Epithelial cell of proximal tubule (primary cell): ENCODE results near the gene CDC25B. TPM values are rescaled to one million over a fixed set of nuclear protein-coding genes. Genes with fewer than 3 reads are reported as not detected.

ENCODE experiments used
- DNase-seq: peaks from one replicate; pipeline ENCODE4 v3.0.0-alpha.2; 2011; ENCODE audit warnings: low read depth
- H3K4me3 ChIP-seq: 2 replicates; pipeline ENCODE4 v1.5.1; 2011; ENCODE audit warnings: low read depth, mild to moderate bottlenecking, low read length
- total RNA-seq: library from RNA; depleted of rRNA; stranded (reverse); fragments of >200 nt; gene quantifications from 2 replicates; pipeline ENCODE4 v1.2.3, GENCODE V29; 2015
- TF ChIP-seq, protein P1 (sequence below): conservative IDR thresholded peaks from 2 replicates; pipeline ENCODE4 v1.5.1; 2012; ENCODE audit warnings: low read depth, mild to moderate bottlenecking, low read length

The CDC25B gene
- total RNA-seq, 1 donor from 2014 or later = 46.6 TPM

DNA sequence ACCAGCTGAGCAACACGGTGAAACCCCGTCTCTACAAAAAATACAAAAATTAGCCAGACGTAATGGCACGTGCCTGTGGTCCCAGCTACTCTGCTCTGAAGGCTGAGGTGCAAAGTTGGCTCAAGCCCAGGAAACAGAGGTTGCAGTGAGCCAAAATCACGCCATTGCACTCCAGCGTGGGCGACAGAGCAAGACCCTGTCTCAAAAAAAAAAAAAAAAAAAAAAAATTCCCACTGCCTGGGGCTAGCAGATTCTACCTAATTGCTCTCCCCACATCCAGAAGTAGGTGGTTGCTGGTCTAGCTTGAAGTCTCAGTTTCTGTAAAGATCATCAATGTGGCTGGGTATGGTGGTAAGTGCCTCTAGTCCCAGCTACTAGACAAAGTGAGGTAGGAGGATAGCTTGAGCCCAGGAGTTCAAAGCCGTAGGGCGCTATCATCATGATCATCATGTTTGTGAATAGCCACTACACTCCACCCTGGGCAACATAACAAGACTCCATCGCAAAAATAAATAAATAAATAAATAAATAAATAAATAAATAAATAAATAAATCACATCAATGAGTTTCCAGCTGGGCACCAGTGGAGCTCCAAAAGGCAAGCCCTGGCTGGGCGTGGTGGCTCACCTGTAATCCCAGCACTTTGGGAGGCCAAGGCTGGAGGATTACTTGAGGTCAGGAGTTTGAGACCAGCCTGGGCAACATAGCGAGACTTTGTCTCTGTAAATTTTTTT is 17.9 kb downstream of the CDC25B start:
- no peak for DNase-seq
- TF ChIP-seq, protein P1, sequence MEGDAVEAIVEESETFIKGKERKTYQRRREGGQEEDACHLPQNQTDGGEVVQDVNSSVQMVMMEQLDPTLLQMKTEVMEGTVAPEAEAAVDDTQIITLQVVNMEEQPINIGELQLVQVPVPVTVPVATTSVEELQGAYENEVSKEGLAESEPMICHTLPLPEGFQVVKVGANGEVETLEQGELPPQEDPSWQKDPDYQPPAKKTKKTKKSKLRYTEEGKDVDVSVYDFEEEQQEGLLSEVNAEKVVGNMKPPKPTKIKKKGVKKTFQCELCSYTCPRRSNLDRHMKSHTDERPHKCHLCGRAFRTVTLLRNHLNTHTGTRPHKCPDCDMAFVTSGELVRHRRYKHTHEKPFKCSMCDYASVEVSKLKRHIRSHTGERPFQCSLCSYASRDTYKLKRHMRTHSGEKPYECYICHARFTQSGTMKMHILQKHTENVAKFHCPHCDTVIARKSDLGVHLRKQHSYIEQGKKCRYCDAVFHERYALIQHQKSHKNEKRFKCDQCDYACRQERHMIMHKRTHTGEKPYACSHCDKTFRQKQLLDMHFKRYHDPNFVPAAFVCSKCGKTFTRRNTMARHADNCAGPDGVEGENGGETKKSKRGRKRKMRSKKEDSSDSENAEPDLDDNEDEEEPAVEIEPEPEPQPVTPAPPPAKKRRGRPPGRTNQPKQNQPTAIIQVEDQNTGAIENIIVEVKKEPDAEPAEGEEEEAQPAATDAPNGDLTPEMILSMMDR = no peak
- no peak overlapping the region for H3K4me3 ChIP-seq

DNA sequence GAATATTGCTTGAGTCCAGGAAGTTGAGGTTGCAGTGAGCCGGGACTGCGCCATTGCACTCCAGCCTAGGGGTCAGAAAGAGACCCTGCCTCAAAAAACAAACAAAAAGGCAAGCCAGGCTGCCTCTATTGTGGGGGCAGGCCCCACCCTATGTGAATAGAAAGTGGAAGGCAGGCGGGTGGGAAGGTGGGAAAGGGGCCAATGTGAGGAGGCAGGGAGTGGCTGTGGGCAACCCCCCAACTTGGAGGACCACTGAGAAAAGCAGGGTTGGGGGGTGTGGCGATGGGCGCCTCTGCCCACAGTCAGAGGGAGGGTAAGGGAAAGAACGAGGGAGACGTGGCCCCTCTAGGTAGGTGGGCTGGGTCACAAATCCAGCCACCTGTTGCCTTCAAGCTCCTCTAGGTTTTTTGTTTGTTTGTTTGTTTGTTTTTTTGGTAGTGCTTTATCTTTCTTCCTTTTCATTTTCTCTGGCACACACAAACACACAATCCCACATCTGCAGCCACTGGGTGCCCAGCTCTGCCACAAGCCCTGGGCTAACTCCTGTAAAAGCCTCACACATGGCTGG is 18.9 kb downstream of the CDC25B start:
- DNase-seq = no peak
- no peak overlapping the region for H3K4me3 ChIP-seq
- TF ChIP-seq, protein P1 = no peak

DNA sequence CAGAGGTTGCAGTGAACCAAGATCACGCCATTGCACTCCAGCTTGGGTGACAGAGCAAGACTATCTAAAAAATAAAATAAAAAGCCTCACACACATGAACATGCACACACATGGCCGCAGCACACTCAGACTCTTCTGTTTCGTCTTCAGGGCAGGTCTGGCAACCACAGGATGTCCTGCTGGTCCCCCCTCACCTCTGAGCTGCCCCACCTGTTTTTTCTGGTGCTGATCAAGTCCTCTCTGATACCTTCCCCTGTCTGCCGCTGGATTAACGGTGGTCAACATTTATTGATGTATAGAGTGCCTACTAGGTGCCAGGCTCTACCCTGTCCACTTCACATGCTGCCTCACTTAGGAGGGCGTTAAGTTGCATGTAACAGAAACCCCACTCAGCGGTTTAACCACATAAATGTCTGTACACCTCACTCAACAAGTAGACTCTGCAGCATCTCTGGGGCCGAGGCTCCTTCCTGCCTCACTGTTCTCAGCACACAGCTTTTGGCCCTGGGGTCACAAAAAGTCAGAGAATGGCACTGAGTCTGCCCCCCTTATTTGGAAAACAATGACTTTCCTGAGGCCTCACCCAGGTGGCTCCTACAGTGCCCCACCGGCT is 19.7 kb downstream of the CDC25B start:
- no peak overlapping the region for H3K4me3 ChIP-seq
- TF ChIP-seq, protein P1 = no peak
- no peak for DNase-seq

DNA sequence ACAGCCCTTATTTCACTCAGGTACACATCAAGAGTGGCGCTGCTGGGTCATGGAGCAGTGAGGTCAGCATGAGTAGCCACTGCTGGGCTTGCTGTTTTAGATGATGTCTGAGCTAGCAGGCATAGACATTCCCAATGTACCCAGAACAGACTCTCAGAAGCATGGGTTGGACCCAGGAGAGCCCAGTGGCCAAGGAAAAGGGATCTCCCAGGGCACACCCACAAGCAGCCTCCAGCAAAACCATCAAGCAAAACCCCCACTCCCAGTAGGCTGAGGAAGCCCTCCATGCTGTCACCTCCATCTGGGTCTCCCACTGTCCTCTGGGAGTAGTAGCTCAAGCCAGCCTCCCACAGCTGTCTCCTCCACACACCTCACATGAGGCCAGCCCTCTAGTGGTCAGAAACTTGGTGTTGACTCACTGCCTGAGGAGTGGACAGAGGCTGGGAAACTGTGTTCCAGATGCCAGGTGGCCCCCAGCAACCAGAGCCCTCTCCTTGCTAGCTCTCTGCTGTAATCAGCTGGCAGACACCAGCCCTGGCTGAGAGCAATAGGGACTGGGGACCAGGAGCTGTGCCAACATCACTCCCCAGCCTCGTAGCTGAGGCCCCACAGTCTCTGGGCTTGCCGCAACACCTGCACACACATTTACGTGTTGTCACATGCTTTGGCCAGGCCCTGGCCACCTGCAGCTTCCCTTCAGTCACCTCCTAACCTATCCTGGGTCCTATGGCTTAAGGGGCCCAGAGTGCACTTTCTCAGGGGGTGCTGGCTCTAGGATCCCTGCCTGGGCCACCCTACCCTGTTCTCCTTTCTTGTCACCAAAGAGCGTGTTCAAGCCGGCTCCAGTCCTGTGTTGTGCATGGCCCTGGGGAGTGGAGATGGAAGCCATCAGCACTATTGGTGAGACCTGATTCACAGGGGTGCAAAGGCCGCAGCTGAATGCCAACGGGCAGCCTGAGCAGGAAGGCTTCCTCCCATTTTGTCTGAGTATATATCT is 22.3 kb downstream of the CDC25B start:
- no peak overlapping the region for H3K4me3 ChIP-seq
- no peak for DNase-seq
- TF ChIP-seq, protein P1 = peak; percentile 85

DNA sequence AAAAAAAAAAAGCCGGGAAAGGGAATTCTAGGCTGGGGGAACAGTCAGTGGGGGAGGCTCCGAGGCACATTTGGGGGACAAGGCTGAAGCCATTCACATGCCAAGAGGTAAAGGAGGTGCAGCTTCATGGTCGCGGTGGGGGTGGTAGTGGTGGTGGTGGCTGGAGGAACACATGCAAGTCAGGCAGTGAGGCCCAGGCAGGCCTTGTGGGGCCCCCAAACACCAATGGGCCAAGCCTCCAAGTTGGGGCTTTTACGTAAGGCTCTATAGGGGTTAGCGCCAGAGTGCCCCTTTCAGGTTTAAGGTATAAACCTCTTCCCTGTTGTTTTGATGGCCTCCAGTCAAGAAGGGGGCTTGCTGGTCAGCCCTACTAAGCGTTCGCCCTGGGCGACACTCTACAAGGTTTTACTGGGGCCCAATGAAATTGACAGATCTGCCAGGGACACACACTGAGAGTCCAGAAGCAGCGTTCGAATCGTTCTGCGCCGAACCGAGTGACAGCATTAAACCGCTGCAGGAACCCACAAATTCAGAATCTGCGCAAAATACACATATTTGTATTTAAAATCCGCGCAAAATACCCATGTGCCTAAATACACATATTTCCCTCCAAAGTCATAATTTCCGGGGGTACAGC is 23.4 kb downstream of the CDC25B start:
- TF ChIP-seq, protein P1 = no peak
- DNase-seq = no peak
- peak overlapping the region; percentile 74 for H3K4me3 ChIP-seq
